Transverse colon (tissue), 3 donors: ENCODE data around the gene RABGAP1.

Experiments used
- POLR2A ChIP-seq: fragments of 450-650 bp; IDR thresholded peaks from one replicate; pipeline ENCODE4 v1.6.1; 2016; ENCODE audit warnings: antibody characterized with exemption, mild to moderate bottlenecking, moderate library complexity
- POLR2AphosphoS5 ChIP-seq, 3 donors: sonication (generic); formaldehyde crosslinking; IDR thresholded peaks; one replicate each; pipeline ENCODE4 v1.6.1; 2016; ENCODE audit warnings: antibody characterized with exemption in 3 of 3

DNA sequence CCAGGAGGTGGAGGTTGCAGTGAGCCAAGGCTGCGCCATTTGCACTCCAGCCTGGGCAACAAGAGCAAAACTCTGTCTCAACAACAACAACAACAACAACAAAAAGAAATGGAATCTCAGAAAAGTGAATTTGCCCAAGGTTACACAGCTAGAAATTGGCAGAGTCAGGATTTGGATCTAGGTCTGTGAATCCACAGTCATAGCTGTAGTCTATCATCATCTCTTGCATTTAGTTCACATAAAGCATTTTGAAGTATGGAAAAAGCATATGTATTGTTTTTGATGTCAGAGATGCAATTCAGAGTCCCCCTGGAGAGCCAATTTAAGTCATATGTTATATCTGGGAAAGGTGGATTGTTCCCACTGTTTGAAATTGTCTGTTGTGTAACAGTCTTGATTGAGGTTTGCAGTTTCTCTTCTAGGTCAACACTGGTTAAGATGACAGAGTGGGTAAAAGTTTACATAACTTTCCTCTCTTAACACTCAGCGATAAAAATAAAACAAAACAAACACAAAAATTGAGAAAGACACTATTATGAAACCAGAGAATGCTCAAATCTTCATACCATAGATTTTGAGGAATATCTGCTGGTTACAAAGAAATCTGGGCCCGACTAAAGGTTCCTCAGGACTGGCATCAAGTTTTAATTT, 71.2 kb downstream of the RABGAP1 start:
- TF ChIP-seq POLR2AphosphoS5 (IDR thresholded peaks at IDR 0.05) (no peak), POLR2A (no peak)
